GM18499 (cell line): ENCODE data around the gene SPACA9.

Source experiments
- ATAC-seq: cut with Tn5 transposase; IDR thresholded peaks from one replicate; pipeline ENCODE4 v1.9.1; 2021; ENCODE audit warnings: moderate number of reproducible peaks; ENCODE audit not compliant: insufficient read depth, unreplicated experiment

Gene SPACA9

GRCh38 chr9:132878695-132879456 lies at the start of gene SPACA9:
TSS of gene SPACA9 (plus strand) at chr9:132878898. CDS start at chr9:132883948, 5,050 bp downstream.
- no peak for ATAC-seq

GRCh38 chr9:132832171-132832881 lies 46.4 kb upstream of the SPACA9 start:
- ATAC-seq: no peak

GRCh38 chr9:132833550-132834121 lies 45.1 kb upstream of the SPACA9 start:
- no peak for ATAC-seq

GRCh38 chr9:132834343-132834742 lies 44.4 kb upstream of the SPACA9 start:
- no peak for ATAC-seq

GRCh38 chr9:132837501-132838286 lies 41.0 kb upstream of the SPACA9 start:
- ATAC-seq: no peak

- no peak for ATAC-seq
These were observed 40.4 kb upstream of the SPACA9 start for GRCh38 chr9:132838291-132838690.

- ATAC-seq: no peak
These were observed 37.7 kb upstream of the SPACA9 start for GRCh38 chr9:132840980-132841379.

- no peak for ATAC-seq
These were observed 36.3 kb upstream of the SPACA9 start for GRCh38 chr9:132842124-132843044.

GRCh38 chr9:132846109-132846917 lies 32.4 kb upstream of the SPACA9 start:
- no peak for ATAC-seq

GRCh38 chr9:132846918-132847515 lies 31.7 kb upstream of the SPACA9 start:
- ATAC-seq: no peak

- ATAC-seq: no peak
These were observed 29.5 kb upstream of the SPACA9 start for GRCh38 chr9:132849185-132849706.

GRCh38 chr9:132853482-132853881 lies 25.2 kb upstream of the SPACA9 start:
- no peak for ATAC-seq

- ATAC-seq: no peak
These were observed 23.9 kb upstream of the SPACA9 start for GRCh38 chr9:132854832-132855231.

- ATAC-seq: no peak
These were observed 22.8 kb upstream of the SPACA9 start for GRCh38 chr9:132855904-132856303.

GRCh38 chr9:132857031-132857430 lies 21.7 kb upstream of the SPACA9 start:
- no peak for ATAC-seq

GRCh38 chr9:132857616-132858342 lies 20.9 kb upstream of the SPACA9 start:
- ATAC-seq: no peak

- no peak for ATAC-seq
These were observed 19.9 kb upstream of the SPACA9 start for GRCh38 chr9:132858751-132859150.
